ENCODE results near the gene ZNF597.

Gene ZNF597

DNA sequence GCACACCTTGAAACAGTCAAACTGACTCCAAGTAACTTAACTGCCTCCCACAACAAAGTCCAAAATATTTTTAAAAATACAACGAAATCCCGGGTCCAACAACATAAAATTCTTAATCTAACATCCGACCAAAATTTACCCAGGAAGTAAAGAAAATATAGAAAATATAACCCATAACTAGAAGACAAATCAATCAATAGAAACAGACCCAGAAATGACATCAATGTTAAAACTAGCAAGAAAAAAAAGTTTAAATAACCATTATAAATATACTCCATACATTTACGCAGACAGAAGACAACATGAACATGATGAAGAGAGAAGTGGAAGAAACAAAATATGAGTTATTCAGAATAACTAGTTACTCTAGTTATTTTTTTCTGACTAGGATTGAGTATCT is 3.7 kb downstream of the ZNF597 start:
- no peak for DNase-seq

DNA sequence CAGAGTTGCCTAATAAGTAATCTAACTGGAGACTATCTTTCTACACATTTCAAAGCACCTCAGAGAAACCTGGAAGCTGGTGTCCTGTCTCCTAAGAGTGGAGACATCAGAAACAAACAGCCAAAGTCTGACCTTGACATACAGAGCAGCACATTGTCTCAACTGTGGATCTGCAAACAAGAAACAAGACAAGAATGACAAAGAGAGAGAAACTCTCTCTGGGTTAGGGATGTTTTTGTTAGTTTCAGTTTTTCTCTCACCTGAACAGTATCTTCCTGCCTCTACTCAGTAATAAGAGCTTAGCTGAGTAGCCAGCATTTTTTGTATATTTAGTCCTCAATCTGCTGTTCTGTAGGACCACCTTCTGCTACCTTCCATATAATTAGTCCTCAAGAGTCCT is 8.9 kb downstream of the ZNF597 start:
- no peak for DNase-seq

DNA sequence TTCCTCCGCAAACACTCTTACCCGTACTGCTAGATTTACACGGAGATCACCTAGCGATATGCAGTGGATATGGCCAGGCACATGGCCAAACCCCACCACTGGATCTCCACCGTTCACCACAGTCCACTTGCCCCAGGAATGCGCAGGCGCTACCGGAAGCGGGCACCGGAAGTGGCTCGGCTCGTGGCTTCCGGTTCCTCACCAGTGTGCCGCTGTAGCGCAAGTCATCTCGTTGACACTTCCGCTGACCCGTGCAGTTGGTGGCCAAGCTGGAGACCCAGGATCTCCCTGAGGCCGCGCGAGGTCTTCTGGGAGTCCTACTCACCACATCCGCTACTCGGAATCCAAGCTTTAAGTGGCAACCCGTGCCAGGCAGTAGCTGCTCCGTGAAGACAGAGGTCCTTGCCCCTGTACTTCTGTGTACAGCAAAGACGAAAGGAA is 11.5 kb downstream of the ZNF597 start:
- peak; percentile 44 for DNase-seq

DNA sequence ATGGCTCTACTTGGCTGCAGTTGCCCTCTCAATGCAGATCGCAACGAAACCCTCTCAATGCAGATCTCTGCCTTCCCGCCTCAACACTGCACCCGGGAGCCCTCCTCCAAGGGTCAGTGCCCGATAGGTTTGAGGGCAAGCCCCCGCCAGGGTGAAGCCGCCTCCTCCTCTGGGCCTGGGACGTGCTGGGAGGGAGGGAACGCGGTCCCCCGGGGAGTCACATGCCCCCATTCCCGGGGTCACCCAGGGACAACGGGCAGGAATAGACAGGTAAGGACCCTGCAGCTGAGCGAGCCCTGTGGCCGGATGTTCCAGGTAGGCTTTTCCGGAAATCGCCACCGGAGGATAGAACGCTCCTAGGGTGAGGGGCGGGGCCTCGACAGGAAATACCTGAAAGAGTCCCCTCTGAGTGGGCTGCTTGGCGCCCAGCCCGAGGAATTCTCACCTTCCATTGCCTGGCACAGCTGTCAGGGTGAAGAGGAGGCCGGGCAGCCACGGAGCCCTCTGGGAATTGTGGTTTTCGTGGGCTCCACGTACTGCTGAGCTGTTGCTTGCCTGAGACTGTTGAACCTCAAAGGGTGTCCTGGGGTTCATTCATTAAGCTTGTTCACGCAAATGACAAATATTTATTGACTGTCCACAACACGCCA is 29.4 kb downstream of the ZNF597 start:
- no peak for DNase-seq

DNA sequence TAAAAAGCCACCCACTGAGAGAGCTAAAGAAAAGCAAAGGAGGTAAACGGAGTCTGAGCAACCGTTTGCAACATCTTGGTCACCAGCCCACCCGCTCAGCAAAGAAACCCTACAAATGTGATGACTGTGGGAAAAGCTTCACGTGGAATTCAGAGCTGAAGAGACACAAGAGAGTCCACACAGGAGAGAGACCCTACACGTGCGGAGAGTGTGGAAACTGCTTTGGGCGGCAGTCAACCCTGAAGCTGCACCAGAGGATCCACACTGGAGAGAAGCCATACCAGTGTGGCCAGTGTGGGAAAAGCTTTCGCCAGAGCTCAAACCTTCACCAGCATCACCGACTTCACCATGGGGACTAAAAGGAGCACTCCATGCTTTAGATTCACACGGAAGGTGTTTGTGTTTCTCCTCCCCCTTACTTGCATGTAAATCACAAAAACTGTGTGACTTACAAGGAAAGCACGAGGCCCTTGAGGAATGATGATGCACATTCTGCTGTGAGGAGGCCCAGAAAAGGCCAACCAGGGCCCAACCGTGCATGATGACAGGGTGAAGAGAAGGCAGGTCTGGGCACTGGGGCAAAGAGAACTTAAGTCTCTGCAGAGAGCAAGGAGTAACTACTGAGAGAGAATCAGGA is 34.6 kb downstream of the ZNF597 start:
- no peak for DNase-seq

DNA sequence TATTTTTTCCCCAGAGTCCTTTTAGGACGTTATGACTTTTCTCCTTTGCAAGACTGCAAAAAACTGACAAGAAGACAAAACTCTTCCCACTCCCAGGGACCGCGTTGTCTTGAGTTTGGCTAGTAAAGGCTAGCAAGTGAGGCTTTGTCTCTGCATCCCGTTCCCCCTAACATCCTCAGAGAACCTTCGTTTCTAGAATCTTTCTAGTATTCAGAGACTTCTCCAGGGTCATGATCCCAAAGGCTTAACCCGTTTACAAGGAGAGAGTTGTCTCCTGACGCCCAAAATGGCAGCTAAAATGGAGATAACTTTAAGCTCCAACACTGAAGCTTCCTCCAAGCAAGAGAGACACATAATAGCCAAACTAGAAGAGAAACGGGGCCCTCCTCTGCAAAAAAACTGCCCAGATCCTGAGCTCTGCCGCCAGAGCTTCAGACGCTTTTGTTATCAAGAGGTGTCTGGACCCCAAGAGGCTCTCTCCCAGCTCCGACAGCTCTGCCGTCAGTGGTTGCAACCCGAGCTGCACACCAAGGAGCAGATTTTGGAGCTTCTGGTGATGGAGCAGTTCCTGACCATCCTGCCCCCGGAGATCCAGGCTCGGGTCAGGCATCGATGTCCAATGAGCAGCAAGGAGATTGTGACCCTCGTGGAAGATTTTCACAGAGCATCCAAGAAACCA is 41.4 kb downstream of the ZNF597 start:
- no peak for DNase-seq

DNA sequence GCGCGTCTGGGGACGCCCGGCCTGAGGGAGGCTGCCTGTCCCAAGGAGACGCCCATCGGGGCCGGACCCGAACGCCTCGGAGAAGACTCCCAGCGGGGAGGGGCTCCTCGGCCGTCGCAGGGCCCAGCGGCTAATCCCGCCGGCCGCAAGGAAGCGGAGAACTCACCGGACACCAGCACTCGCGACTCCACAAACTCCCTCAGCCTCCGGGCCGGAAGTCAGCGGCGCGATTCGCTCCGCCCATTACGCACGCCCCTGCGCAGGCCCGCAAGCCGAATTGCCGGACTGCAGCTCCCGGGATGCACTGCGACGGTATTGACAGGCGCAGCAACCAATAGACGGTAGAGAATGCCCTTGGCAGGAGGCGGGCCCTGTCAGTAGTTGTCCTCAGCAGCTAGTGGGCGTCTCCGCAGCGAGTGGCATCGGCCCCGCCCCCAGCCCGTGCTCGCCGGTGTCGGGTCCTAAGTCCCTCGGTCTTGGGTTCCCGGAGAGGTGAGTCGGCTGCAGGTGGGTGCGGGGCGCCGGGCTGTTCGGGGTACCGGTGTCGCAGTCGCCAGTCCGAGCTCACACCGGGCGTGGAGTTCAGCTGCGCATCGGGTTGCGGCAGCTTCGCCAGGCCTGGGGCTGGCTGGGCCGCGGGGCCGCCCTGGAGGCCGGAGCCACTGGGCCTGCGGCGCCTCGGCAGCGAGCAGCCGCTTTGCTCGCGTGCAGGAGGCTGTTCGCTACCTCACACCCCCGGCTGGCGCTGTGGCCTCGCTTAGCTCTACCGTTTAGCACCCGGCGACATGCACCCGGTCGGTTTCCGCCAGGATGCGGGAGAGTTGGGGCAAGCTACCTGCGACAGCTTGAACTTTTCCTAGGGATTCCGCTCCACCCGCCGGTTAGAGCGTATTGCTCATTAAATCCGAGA is 42.3 kb downstream of the ZNF597 start, which contains the start of the genes ZNF174 and ZSCAN32:
Gene ZNF174, plus strand, starts transcription at position 437 of the 910 bp plus-strand sequence. CDS start 790 bp downstream, outside the sequence.
Gene ZSCAN32, minus strand, starts transcription at position 226 of the 910 bp plus-strand sequence. CDS start 3,447 bp downstream, outside the sequence.
- peak; percentile 98 for DNase-seq

DNA sequence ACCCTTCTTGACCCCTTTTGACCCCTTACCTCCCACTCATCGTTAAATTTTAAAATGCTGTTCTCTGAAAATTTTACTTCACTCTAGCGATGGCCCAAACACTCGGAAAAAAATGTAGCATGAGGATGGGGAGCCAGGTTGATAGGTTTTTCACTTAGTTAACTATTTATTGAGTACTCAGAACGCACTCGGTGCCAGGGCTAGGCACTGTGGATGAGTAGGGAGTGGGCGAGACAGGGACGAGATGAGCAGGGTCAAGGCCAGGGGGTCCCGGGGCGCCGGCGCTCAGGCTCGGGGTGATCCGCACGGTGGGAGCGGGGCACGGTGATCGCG is 42.9 kb downstream of the ZNF597 start:
- no peak for DNase-seq

DNA sequence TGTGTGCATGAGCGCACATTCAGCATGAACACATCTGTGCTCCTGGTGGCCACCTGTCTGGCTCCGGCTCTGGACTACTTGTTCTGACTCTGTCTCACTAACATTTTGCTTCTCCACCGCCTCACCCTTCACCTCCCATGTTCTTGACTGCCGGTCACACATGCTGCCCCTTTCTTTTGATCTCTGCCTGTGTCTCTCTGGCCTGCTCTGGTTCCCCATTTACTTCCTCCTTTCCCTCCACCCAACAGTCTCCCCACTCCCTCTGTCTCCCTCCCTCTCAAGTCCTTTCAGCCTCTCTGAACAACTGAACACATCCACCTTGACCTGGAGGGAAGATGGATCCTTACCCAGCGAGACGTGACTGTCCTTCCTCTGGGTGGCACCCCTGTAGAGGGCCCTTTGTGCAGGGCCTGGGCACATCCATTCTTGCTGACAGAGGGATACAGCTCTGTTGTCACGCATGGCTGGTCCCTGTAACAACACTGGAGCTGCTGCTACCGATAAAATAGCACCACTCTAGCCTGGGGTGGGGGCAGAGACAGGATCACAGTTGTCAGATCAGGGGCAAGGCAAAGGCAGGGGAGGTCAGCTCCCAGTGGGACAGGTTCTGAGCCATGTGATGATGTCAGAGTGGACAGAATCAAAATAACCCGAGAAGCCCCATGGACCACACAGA is 53.5 kb downstream of the ZNF597 start:
- DNase-seq, result no peak

DNA sequence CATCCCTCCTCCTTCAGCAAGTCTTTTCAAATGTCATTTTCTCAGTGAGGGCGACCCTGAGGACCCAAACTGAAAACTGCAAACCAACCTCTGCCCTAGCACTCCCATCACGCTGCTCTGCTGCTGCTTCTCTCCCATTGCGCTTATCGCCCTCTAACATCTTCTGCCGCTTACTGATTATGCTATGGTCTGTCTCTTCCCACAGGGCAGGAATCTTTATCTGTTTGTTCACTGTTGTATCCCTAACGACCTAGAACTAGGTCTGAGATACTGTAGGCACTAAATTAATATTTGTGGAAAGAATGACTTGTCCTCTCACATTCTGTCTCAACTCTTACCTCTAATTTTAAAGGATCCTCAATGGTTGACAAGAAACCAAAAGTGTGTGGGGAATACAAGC is 55.0 kb downstream of the ZNF597 start:
- no peak for DNase-seq

DNA sequence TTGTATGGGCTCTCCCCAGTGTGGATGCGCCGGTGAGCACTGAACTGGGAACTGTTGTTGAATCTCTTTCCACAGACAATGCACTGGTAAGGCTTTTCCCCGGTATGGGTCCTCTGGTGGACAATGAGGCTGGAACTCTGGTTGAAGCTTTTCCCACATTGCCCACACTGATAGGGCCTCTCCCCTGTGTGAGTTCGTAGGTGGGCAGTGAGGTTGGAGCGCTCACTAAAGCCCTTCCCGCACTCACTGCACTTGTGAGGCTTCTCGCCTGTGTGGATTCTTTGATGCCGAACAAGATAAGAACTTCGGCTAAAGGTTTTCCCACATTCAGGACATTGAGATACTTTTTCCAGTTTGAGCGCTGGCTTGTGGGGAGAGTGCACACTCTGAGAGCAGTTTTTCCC is 60.3 kb downstream of the ZNF597 start:
- no peak for DNase-seq

Measured in central memory CD4-positive, alpha-beta T cell (primary cell).